HG03159 (cell line): Measurements from ENCODE around the gene FOXI3.
"Not testable (repeated sequence)": the region's sequence is repeated elsewhere in the genome, so short reads cannot be mapped to it uniquely, and the experiment has no call there.

Experiments
- ATAC-seq: cut with Tn5 transposase; IDR thresholded peaks from one replicate; pipeline ENCODE4 v1.9.1; 2021; ENCODE audit warnings: mild to moderate bottlenecking, moderate library complexity; ENCODE audit not compliant: unreplicated experiment

Gene FOXI3

DNA sequence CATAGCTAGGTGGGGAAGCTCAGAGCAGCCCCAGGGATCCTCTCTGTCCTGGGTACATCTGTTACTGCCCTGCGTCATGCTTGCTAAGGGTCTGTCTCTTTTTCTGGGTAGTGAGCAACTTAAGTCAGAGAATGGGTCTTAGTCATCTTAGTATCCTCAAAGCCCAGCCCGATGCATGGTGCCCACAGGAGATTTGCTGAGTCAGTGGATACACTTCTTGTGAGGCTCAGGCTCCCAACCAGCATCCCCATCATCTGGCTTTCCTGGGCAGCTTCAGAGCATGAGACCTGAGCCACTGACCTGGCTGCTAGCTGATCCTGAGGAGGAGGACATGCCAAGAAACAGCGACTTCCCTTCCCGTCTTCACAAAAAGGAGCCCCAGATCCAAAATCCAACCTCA is 10.0 kb downstream of the FOXI3 start:
- no peak for ATAC-seq

DNA sequence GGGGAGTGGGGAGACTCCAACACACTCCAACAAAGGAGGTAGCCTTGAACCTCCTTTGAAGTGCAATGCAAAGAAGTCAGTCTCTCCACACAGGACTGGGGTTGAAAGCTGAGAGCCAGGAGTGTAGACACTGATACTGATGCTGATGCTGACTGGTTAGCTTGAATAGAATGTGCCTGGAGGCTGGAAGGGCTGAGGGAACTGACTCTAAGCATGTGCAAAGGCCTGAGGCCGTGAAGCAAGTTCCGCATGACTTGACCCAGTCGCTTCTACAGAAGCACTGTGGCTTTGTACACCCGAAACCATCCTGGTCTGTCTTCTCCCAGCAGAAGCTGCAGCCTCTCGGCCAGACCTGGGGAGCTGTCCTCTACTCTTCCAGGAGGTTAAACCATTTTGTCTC is 10.4 kb downstream of the FOXI3 start:
- no peak for ATAC-seq

DNA sequence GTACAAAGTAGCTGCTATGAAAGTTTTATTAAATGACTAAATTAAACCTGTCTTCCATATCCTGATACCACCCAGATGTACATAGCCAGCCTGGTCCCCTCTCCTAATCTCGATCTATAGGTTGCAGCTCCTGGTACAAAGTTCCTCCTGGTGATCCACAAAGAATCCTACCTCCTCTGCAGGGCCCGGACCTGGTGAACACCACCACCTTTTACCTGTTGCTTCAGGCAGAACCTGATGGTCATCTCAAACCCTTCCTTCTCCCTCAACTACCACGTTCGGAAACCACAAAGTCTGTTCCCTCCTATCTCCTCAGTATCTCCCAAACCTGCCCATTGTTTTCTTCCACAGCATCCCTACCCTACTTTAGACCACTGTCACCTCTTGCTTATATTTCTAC is 15.5 kb downstream of the FOXI3 start:
- no peak for ATAC-seq

DNA sequence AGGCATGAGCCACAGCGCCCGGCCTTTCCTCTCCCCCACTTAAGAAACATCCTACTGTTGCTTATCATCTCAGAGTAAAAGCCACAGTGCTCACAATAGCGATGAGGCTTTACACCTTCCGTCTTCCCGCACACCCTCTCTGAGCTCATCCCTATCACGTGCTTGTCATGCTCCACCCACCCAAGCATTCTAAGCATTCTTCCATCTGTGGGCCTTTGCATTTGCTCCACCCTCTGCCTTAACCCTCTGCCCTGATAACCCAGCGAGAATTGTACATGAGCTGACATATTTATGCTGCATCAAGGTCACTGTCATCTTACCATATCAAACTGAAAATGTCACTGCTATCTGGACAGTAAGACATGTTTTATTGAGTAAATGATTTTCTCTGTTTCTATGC is 22.6 kb downstream of the FOXI3 start:
- ATAC-seq, result no peak

DNA sequence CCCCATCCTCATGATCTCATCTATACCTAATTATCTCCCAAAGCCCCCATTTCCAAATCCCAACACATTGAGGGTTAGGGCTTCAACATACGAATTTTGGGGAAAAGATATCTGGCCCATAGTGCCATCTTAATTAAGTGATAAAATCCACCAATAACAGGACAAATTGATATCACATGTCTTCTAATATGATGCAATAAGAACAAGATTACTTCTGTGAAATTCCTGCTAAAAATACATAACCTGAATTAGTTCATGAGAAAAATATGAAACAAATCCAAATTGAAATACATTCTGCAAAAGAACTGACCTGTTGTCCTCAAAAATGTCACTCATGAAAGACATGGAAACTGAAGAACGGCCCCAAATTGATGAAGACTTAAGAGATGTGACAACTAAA is 28.8 kb downstream of the FOXI3 start:
- no peak for ATAC-seq

DNA sequence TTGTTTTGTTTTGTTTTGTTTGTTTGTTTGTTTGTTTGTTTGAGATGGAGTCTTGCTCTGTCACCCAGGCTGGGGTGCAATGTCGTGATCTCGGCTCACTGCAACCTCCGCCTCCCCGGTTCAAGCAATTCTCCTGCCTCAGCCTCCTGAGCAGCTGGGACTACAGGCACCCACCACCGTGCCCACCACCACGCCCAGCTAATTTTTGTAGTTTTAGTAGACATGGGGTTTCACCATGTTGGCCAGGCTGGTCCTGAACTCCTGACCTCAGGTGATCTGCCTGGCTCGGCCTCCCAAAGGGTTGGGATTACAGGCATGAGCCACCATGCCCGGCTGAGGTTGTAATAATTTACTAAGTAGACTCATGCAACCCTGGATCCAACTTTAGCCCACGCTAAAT is 33.4 kb downstream of the FOXI3 start:
- not testable (repeated sequence) for ATAC-seq

DNA sequence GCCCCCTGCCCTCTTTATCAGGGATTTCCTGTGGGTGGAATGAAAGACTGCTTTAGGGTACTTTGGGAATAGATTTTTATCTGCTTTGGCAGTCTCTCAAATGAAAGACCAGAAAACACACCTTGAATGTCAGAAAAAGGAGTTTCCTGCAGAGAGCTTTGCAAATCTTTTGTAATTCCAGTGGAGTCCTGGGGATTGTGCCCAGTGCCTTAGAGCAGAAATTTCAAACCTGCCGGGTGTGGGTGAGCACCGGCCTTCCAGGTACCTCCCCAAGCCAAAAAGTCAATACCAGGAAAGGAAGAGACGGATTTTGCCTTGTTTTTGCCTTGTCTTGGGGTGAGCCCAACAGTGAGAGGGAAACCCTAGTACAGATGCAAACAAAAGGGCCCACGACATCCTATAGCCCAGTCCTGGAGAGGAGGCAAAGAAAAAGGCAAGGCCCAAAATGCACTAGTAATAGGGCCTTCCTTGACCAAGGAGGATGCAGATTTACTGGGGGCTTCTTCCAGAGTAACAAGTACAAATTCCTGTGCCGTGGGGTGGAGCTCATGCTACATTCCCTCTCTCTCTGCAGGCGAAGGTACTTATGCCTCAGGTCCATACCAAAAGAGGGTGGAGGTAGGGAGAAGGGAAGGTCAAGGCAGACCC is 36.4 kb downstream of the FOXI3 start:
- ATAC-seq, result no peak

DNA sequence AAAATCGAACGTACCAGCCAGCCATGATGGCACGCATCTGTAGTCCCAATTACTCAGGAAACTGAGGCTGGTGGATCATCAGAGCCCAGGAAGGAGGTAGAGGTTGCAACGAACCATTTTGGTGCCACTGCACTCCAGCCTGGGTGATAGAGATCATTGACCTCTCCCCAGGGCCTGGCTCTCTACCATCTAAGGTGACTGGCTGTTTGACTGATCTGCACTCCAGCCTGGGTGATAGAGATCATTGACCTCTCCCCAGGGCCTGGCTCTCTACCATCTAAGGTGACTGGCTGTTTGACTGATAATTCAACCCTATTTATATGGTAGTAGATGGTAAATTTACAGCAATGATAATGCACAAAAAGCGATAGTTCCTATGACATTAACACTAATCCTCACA is 43.6 kb downstream of the FOXI3 start:
- ATAC-seq, result not testable (repeated sequence)

DNA sequence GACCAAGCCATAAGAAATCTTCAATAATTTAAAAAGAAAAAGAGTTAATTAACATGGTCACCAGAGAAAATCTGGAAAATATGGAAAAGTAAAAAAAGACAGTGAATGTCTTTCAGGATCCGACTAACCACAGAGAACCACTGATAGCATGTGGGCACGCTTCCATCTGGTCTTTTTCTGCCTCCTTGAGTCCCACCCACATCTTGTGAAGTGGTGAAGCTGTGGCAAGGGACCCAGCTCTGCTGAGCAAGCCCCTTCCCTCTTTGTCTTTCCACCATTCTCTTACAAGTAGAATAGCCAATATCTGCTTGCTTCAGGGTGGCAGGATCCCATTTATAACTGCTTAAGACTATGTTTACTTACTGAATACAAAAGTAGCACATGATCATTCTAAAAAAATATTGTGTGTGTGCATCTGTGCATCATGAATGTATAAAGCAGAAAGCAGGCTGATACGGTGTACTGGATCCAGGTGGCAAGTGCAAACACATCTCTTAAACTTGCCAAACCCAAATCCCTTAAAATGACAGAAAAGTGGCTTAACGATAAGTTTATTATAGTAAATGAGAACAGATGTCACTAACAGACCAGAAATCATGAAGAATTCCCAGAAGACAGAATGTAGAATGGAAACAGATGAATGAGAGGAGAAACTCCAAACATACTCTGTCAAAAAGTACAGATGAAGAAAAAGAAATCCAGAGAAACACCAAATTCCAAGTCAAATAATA is 52.3 kb downstream of the FOXI3 start:
- no peak for ATAC-seq

DNA sequence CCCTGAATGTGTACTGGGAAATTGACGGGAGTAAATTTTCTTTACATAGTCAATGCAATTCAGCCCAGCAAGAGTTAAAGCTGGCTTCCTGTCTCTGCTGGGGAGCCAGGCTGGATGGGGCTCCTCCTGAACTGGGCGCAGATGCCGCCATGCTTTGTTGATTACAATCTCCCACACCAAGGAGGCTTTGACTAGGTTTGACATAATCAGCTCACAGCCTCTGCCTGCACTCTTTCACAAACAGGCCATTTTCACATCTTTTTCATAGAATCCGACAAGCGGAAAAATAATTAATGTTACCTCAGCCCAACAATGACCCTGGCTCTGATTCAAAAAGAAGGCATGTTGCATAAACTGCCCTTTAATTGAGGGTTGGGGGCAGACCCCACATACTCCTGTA is 54.3 kb downstream of the FOXI3 start:
- ATAC-seq, result no peak
